Measurements from ENCODE around the gene FAXC. TPM values are rescaled to one million over a fixed set of nuclear protein-coding genes. Genes with fewer than 3 reads are reported as not detected.

FAXC gene
- total RNA-seq, 4 donors from 2014 or later: 22.2 to 44.7 (median 41.8) TPM

- H3K4me3 ChIP-seq: no peak overlapping the region
- H3K27ac ChIP-seq (replicated peaks in 1 of 4): no peak overlapping the region
- no peak for TF ChIP-seq EP300 (IDR thresholded peaks at IDR 0.05)
- no peak for TF ChIP-seq POLR2A (IDR thresholded peaks at IDR 0.05; ENCODE audit: low read depth)
- TF ChIP-seq CTCF (IDR thresholded peaks at IDR 0.05): no peak
- no peak for TF ChIP-seq POLR2AphosphoS5 (IDR thresholded peaks at IDR 0.05)
- peaks cover 0 to 28% (median 13%) of the 10 kb centered on the region in 4 donors for H3K36me3 ChIP-seq
- H3K9me3 ChIP-seq: no peaks in the 10 kb centered on the region
- 71% methylated on average over 3 of the region's 3 CpGs for WGBS
- intact Hi-C loops (cut with DNase I): no loop called here
- no peaks in the 10 kb centered on the region for H3K27me3 ChIP-seq
- no peak for DNase-seq (ENCODE audit: extremely low spot score)
- no peaks in the 10 kb centered on the region for H3K4me1 ChIP-seq
Measured at GRCh38 chr6:99308788-99309187, 40.7 kb downstream of the FAXC start.

GRCh38 chr6:99307295-99307907 is 42.1 kb downstream of the FAXC start:
- H3K9me3 ChIP-seq: no peaks in the 10 kb centered on the region
- TF ChIP-seq POLR2AphosphoS5 (IDR thresholded peaks at IDR 0.05): no peak
- TF ChIP-seq CTCF (IDR thresholded peaks at IDR 0.05): no peak
- TF ChIP-seq POLR2A (IDR thresholded peaks at IDR 0.05; ENCODE audit: low read depth): no peak
- TF ChIP-seq EP300 (IDR thresholded peaks at IDR 0.05): no peak
- intact Hi-C loops (cut with DNase I): no loop called here
- H3K36me3 ChIP-seq: peaks cover 0 to 28% (median 12%) of the 10 kb centered on the region in 4 donors
- H3K4me3 ChIP-seq: no peak overlapping the region
- no peak overlapping the region for H3K27ac ChIP-seq (replicated peaks in 1 of 4)
- no peak for DNase-seq (ENCODE audit: extremely low spot score)
- 84% methylated on average over 11 of the region's 11 CpGs for WGBS
- no peaks in the 10 kb centered on the region for H3K27me3 ChIP-seq
- no peaks in the 10 kb centered on the region for H3K4me1 ChIP-seq

- TF ChIP-seq POLR2AphosphoS5 (IDR thresholded peaks at IDR 0.05) (no peak), EP300 (IDR thresholded peaks at IDR 0.05) (no peak), POLR2A (IDR thresholded peaks at IDR 0.05; ENCODE audit: low read depth) (no peak), CTCF (IDR thresholded peaks at IDR 0.05) (no peak)
- Histone ChIP-seq H3K4me3 (no peak overlapping the region), H3K27ac (replicated peaks in 1 of 4) (no peak overlapping the region), H3K27me3 (no peaks in the 10 kb centered on the region), H3K4me1 (peaks cover 0 to 9% (median 8%) of the 10 kb centered on the region in 4 donors), H3K36me3 (peaks cover 0 to 28% (median 10%) of the 10 kb centered on the region in 4 donors), H3K9me3 (no peaks in the 10 kb centered on the region)
- intact Hi-C loops (cut with DNase I): no loop called here
- WGBS: 52% methylated on average over 3 of the region's 3 CpGs
- no peak for DNase-seq (ENCODE audit: extremely low spot score)
Measured at GRCh38 chr6:99306341-99306740, 43.1 kb downstream of the FAXC start.

GRCh38 chr6:99305021-99305554 is 44.4 kb downstream of the FAXC start:
- intact Hi-C loops (cut with DNase I): no loop called here
- Histone ChIP-seq H3K36me3 (peaks cover 0 to 28% (median 10%) of the 10 kb centered on the region in 4 donors), H3K27me3 (no peaks in the 10 kb centered on the region), H3K27ac (replicated peaks in 1 of 4) (no peak overlapping the region), H3K4me3 (no peak overlapping the region), H3K4me1 (peaks cover 0 to 13% (median 10%) of the 10 kb centered on the region in 4 donors), H3K9me3 (no peaks in the 10 kb centered on the region)
- TF ChIP-seq POLR2A (IDR thresholded peaks at IDR 0.05; ENCODE audit: low read depth): no peak
- TF ChIP-seq CTCF (IDR thresholded peaks at IDR 0.05): no peak
- TF ChIP-seq POLR2AphosphoS5 (IDR thresholded peaks at IDR 0.05): no peak
- no peak for TF ChIP-seq EP300 (IDR thresholded peaks at IDR 0.05)
- 94% methylated on average over 5 of the region's 5 CpGs for WGBS
- no peak for DNase-seq (ENCODE audit: extremely low spot score)
